ENCODE data around the gene CD48.

The CD48 gene

GRCh38 chr1:160631983-160632625, 79.5 kb downstream of the CD48 start:
- DNase-seq = no peak

DNA sequence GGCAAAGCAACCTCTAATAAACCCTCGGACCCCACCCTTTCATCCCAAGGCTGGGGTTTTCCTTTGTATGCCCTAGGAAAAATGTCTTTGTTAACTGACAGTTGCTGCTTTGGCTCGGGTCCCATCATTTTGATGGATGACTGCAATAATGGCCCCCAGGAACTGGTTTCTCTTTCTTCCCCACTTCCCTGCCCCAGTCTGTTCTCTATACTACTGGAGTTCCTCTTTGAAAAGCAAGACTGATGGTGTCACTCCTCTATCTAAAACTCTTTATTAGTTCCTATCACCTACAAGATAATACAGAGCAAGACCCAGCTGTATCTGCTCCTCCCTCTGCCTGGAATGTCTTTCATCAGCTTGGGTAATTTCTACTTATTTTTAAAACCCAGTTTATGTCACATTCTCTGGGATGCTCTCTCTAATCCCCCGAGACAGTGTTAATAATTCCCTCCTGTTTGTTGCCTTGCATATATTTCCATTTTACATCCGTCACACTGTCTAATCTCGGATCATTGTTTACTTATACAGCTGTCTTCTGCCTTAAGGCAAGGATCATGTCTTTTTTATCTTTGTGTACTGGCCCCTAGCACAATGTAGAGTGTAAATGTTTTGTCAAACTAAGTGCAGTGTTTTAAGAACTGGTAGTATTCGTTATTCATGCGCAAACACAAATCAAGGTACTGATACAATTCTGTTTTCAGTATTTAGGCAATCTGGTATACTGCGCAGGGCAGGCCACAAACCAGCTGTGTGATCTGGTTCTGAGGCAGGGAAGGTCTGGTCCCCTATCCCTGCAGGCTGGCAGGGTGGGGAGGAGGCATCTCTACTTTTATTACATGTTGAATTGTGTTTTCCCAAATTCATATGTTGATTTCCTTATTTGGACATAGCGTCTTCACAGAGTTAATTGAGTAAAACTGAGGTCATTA, 80.8 kb downstream of the CD48 start:
- DNase-seq = no peak

DNA sequence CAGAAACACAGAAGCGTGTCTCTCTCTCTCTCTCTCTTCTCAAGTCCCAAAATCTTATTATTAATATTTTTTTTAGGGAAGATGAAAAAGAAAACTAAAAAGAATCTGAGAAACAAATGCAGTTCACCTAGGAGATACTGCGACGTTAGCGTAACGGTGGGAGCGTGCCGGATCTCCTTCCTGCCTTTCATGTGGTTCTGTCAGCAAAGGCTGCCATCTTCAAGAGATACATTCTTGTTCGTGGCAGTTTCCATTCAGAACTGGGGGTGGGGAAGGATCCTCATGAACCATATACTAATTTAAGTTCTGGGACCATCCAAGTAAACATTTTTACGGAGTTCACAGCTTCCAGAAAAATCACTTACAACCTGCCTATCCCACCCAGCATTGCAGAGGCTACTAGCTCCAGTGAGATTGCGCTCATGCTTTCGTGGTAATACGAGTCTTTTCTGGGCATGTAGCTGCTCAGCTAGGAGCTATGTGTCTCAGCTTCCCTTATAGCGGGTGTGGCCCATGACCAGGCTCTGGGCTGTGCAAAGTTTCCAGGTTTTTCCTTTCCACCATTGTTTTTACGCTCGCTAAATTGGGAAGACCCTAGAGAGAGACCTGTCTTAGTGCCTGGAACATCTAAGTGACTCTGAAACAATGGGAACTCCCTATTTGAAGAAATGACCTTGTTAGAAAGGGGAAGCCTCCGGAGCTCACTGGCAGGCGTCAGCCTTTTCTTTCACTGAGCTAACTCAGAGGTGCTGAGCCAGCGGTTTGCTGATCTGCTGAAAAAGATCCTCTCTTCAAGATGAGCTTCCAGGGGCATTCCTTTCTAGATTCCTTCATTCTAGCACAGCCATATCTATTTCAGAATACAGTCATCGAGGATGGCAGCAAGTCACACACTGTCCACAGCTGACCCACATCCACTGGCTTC, 82.1 kb downstream of the CD48 start:
- peak; percentile 68 to 69 for DNase-seq

- no peak for DNase-seq
Measured at GRCh38 chr1:160628799-160629263, 82.8 kb downstream of the CD48 start.

Measured in activated CD4-positive, alpha-beta T cell treated with anti-CD3 and anti-CD28 coated beads for 4 hours (primary cell).